Ovary (tissue), 3 donors: Measurements from ENCODE around the gene KLHDC2.
"Not testable (repeated sequence)": the region's sequence is repeated elsewhere in the genome, so short reads cannot be mapped to it uniquely, and the experiment has no call there.

Experiments used
- EP300 ChIP-seq: sonication (generic); formaldehyde crosslinking; IDR thresholded peaks from one replicate; pipeline ENCODE4 v1.6.1; 2017; ENCODE audit warnings: antibody characterized with exemption
- POLR2A ChIP-seq: fragments of 450-650 bp; IDR thresholded peaks from one replicate; pipeline ENCODE4 v1.6.1; 2017; ENCODE audit warnings: antibody characterized with exemption, mild to moderate bottlenecking, moderate library complexity
- TF ChIP-seq, protein P1 (sequence below), 3 donors: fragments of 450-650 bp in 2 of 3; fragments of 200-600 bp in 1 of 3; IDR thresholded peaks; one replicate each; pipeline versions ENCODE4 v1.5.1 to v1.8.0; 2016 to 2022; ENCODE audit warnings: antibody characterized with exemption in 3 of 3, mild to moderate bottlenecking in 1 of 3
- donor health status: DM: no; HTN: no; CAD: no.

DNA sequence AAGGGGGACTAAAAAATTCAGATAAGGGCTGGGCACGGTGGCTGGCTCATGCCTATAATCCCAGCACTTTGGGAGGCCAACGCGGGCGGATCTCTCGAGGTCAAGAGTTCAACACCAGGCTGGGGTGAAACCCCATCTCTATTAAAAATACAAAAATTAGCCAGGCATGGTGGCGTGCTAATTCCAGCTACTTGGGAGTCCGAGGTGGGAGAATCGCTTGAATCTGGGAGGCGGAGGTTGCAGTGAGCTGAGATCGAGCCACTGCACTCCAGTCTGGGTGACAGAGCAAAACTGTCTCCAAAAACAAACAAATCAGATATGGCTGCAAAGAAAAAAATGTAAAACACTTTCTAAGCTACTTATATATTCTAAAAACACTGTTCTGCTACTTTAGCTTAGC is 3.7 kb downstream of the KLHDC2 start:
- TF ChIP-seq, protein P1, sequence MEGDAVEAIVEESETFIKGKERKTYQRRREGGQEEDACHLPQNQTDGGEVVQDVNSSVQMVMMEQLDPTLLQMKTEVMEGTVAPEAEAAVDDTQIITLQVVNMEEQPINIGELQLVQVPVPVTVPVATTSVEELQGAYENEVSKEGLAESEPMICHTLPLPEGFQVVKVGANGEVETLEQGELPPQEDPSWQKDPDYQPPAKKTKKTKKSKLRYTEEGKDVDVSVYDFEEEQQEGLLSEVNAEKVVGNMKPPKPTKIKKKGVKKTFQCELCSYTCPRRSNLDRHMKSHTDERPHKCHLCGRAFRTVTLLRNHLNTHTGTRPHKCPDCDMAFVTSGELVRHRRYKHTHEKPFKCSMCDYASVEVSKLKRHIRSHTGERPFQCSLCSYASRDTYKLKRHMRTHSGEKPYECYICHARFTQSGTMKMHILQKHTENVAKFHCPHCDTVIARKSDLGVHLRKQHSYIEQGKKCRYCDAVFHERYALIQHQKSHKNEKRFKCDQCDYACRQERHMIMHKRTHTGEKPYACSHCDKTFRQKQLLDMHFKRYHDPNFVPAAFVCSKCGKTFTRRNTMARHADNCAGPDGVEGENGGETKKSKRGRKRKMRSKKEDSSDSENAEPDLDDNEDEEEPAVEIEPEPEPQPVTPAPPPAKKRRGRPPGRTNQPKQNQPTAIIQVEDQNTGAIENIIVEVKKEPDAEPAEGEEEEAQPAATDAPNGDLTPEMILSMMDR (IDR thresholded peaks at IDR 0.05), result not testable (repeated sequence)
- not testable (repeated sequence) for TF ChIP-seq EP300, POLR2A
